GM10847 (cell line): Measurements from ENCODE around the gene TLE7.

ENCODE experiments used
- POLR2A ChIP-seq: IDR thresholded peaks from 2 replicates; pipeline ENCODE4 v1.6.1; 2011; ENCODE audit not compliant: insufficient read length; ENCODE audit errors: extremely low read depth

TLE7 gene

GRCh38 chr16:71442051-71442440 lies at the start of gene TLE7:
TSS of gene TLE7 (minus strand) at chr16:71442054. CDS start at chr16:71433324, 8,730 bp downstream.
- no peak for TF ChIP-seq POLR2A

DNA sequence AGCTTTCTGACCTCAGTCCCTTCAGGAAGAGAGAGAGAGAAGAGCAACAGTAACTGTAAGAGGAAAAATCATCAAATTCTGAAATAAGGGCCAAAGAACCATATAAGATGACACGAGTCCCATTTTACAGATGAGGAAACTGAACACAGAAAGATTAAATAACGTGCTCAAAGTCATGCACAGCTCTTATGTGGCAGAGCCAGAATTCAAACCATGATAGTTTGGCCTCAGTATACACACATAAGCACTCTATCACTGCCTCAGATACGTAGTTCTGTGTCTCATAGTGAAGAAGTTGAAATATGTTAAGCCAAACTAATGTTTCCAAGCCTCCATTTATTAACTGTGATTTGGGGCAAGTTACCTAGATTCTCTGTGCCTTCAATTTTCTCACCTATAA lies 49.2 kb upstream of the TLE7 start:
- no peak for TF ChIP-seq POLR2A

- TF ChIP-seq POLR2A = no peak
These were observed 48.5 kb upstream of the TLE7 start for GRCh38 chr16:71490361-71490760.

- no peak for TF ChIP-seq POLR2A
These were observed 47.3 kb upstream of the TLE7 start, which contains the start of gene ZNF19 for GRCh38 chr16:71489122-71489521. TSS of gene ZNF19 (minus strand) at chr16:71489324. CDS start at chr16:71482114, 7,210 bp downstream.

DNA sequence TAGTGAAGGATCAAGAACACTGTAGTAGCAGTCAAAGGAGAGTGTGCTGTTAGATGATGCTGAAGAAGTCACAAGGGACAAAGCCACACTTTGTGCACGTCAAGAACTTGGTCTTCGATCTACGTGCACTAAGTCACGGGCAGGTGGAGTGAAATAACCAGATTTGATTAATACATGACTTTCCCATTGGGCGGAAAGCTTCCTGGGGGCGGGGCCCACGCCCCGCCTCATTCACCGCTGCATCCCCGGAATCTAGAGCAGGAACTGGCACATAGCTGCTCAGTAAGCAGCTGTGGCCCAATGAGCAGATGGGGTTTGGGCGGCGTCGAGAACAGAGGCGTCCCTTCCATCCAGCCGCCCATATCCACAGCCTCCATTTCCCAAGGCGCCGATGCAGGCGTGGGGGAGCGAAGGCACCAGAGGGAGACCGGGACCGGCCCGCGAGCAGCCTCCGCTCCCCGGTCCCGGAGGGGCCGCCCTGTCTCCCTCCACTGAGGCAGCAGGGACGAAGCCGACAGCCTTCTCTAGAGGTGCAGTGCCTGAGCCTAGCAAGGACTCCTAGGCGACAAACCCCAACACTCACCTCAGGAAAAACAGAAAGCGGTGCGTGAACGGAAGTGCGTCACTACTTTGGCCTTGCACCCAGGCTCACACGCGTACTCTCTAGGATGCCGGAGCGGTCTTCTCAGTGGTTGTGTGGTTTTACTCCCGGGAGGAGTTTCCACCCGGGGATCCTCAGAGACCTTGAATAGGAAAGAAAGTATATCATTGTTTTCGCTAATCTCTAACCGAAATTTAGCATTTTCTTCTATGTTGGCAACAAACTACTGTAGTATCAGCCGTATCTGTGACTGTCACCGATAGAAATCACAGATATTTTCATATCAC lies 42.4 kb upstream of the TLE7 start:
- peak; percentile 58 for TF ChIP-seq POLR2A

DNA sequence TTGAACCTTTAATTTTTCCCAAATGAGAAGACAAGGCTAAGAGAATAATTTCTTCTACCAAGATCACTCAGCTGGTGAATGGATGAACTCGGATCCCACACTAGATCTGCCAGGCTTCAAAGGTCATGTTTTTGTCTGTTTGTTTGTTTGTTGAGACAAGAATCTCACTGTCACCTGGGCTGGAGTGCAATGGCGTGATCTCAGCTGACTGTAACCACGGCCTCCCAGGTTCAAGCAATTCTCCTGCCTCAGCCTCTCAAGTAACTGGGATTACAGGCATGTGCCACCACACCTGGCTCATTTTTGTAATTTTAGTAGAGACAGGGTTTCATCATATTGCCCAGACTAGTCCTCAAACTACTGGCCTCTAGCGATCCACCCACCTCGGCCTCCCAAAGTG lies 40.7 kb upstream of the TLE7 start:
- no peak for TF ChIP-seq POLR2A

DNA sequence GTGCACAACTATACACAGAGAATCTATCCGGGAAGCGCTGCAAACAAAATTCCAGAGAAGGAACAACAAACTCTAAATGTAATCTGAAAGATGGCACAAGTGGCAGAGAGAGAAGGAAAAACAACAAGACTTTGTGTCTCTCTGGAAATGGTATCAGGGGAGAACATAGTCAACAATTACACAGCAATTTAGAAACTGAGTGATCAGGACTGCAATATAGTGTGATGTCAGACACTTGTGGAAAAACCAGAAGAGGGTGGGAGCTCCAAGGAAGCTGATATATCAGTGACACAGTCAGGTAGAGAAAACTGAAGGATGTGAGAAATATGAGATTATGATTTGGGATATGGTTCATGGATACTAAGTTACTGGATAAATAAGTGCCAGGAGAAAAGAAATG lies 39.1 kb upstream of the TLE7 start:
- no peak for TF ChIP-seq POLR2A

GRCh38 chr16:71479420-71479819 lies 37.6 kb upstream of the TLE7 start:
- TF ChIP-seq POLR2A = no peak

GRCh38 chr16:71476457-71477124 lies 34.7 kb upstream of the TLE7 start:
- no peak for TF ChIP-seq POLR2A

GRCh38 chr16:71474864-71475263 lies 33.0 kb upstream of the TLE7 start:
- no peak for TF ChIP-seq POLR2A

DNA sequence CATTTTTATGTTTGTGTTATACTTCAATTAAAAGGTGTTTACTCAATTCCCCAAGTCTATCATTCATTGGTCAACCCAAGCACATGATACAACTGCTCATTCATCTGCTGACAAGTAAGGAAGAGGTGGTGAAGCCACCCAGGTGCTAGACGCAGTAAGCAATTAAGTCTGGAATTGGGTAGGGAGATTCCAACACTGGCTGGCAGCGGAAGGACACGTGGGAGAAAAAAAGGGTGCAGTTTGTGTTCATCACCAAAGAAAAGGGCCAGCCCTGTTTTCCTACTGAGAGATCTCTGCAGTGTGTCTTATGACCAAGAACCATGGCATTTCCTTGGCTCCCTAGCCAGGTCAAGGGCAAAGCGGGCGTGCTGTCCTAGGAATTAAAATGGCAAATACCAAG lies 32.0 kb upstream of the TLE7 start:
- TF ChIP-seq POLR2A = no peak

- TF ChIP-seq POLR2A = no peak
These were observed 31.1 kb upstream of the TLE7 start for GRCh38 chr16:71472931-71473330.

GRCh38 chr16:71472051-71472450 lies 30.2 kb upstream of the TLE7 start:
- no peak for TF ChIP-seq POLR2A

DNA sequence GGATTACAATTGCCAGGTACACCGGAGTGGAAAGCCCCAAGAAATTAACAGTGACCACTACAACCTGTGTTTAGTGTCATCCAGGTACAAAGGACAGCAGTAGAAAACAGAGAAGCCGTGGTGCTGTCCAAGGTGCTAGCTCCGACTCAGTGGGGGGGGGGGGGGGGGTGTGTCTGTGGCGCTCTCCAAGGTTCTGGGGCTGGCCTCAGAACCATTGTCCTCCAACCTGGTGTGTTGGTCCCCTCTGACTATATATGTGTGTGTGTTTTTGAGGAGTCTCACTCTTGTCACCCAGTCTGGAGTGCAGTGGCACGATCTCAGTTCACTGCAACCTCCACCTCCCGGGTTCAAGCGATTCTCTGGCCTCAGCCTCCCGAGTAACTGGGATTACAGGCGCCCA lies 26.0 kb upstream of the TLE7 start:
- TF ChIP-seq POLR2A = no peak

DNA sequence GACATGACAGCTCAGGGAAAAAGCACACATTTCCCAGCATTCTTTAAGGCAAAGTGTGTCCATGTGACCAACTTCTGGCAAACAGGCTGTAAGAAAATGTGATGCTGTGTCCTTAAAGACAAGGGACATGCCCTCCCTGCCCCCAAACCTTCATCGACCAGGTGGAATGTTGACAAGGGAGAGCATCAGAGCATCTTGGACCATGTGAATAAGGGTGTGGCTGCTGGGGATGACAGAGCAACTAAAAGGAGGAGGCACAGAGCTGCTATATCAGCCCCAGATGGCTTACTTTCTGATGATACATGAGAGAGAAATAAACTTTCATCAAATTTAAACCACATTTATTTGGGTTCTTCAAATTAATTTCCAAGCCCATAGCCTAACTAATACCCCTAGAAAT lies 22.4 kb upstream of the TLE7 start:
- TF ChIP-seq POLR2A = no peak
